A549 (cell line): ENCODE measurements around the gene ABCB4. TPM values are rescaled to one million over a fixed set of nuclear protein-coding genes. Genes with fewer than 3 reads are reported as not detected.
A peak's percentile ranks its signal among the peaks of the same experiment; 100 is the strongest.

Experiments
- ATAC-seq, 2 experiments: fragments of 200-7000 bp in 1 of 2; fragments of >200 bp in 1 of 2; cut with Nextera tagmentation in 1 of 2; cut with Tn5 transposase in 1 of 2; 3 replicates each; pipeline versions ENCODE4 v1.8.0 to v1.9.1; 2018 to 2020; ENCODE audit warnings: mild to moderate bottlenecking in 1 of 2, moderate library complexity in 1 of 2
- CTCF ChIA-PET: fragments of 300-600 bp; sonication (Branson Sonifier 250); formaldehyde crosslinking; extraction: SDS; loops from one replicate; lab custom pipeline; 2021; ENCODE audit warnings: antibody characterized with exemption, inconsistent platforms; lab: Yijun Ruan, JAX
- POLR2A ChIA-PET: fragments of 350-600 bp; formaldehyde crosslinking; extraction: SDS; loops from one replicate; lab custom pipeline; 2021; ENCODE audit warnings: antibody characterized with exemption, inconsistent platforms; lab: Yijun Ruan, JAX
- DNase-seq, 2 experiments: peaks; one replicate each; pipeline versions ENCODE4 v3.0.0 to v3.0.0-alpha.2; 2011 to 2016; ENCODE audit warnings: low read depth in 1 of 2, low spot score in 1 of 2
- FAIRE-seq: peaks from 2 replicates; lab custom pipeline; 2011; peaks lifted over from hg19 to GRCh38; lab: Jason Lieb, UNC
- H3K27ac ChIP-seq, 2 experiments: fragments of >200 bp; sonication (Bioruptor Twin); formaldehyde crosslinking; 3 replicates each; pipeline ENCODE4 v1.5.1; 2016 to 2017
- H3K4me1 ChIP-seq: fragments of >200 bp; sonication (Bioruptor Twin); formaldehyde crosslinking; 3 replicates; pipeline ENCODE4 v1.6.1; 2016
- H3K4me2 ChIP-seq: fragments of >200 bp; sonication (Bioruptor Twin); formaldehyde crosslinking; 3 replicates; pipeline ENCODE4 v1.6.1; 2016
- H3K4me3 ChIP-seq: fragments of >200 bp; sonication (Bioruptor Twin); formaldehyde crosslinking; 3 replicates; pipeline ENCODE4 v1.5.1; 2016
- H3K9me3 ChIP-seq: fragments of >200 bp; sonication (Bioruptor Twin); formaldehyde crosslinking; 3 replicates; pipeline ENCODE4 v1.6.1; 2016
- ATOH8 ChIP-seq: fragments of 250-450 bp; sonication (Bioruptor Pico); IDR thresholded peaks from 2 replicates; pipeline ENCODE4 v1.5.0; 2020; ENCODE audit warnings: low read depth, mild to moderate bottlenecking, moderate library complexity
- BHLHE40 ChIP-seq: IDR thresholded peaks from 2 replicates; pipeline ENCODE4 v1.6.1; 2012; ENCODE audit warnings: low read depth, low read length, inconsistent platforms
- CBX2 ChIP-seq: fragments of 200-600 bp; sonication (generic); IDR thresholded peaks from 2 replicates; pipeline ENCODE4 v1.6.1; 2016; ENCODE audit warnings: low read depth, mild to moderate bottlenecking, borderline replicate concordance
- CEBPB ChIP-seq, 2 experiments: fragments of >200 bp in 1 of 2; sonication (Bioruptor Twin) in 1 of 2; formaldehyde crosslinking in 1 of 2; IDR thresholded peaks; 2 replicates each; pipeline ENCODE4 v1.6.1; 2012 to 2016
- ESRRA ChIP-seq: fragments of 150-350 bp; IDR thresholded peaks from 2 replicates; pipeline ENCODE4 v1.6.1; 2014; ENCODE audit warnings: mild to moderate bottlenecking, low read length, borderline replicate concordance
- GATA3 ChIP-seq: IDR thresholded peaks from 2 replicates; pipeline ENCODE4 v1.6.1; 2012; ENCODE audit warnings: borderline replicate concordance
- HEYL ChIP-seq: fragments of 250-450 bp; sonication (Bioruptor Pico); IDR thresholded peaks from 2 replicates; pipeline ENCODE4 v1.8.0; 2021; ENCODE audit warnings: mild to moderate bottlenecking, moderate library complexity
- HMGXB4 ChIP-seq: fragments of 250-450 bp; sonication (Bioruptor Pico); IDR thresholded peaks from 2 replicates; pipeline ENCODE4 v1.5.0; 2021; ENCODE audit warnings: mild to moderate bottlenecking, moderate library complexity, borderline replicate concordance
- HOXA7 ChIP-seq: fragments of 250-450 bp; sonication (Bioruptor Pico); IDR thresholded peaks from 2 replicates; pipeline ENCODE4 v1.5.0; 2020; ENCODE audit warnings: mild to moderate bottlenecking, moderate library complexity
- JUNB ChIP-seq: fragments of >200 bp; sonication (Bioruptor Twin); formaldehyde crosslinking; IDR thresholded peaks from 2 replicates; pipeline ENCODE4 v1.6.1; 2016
- MAZ ChIP-seq: fragments of 150-350 bp; IDR thresholded peaks from 2 replicates; pipeline ENCODE4 v1.6.1; 2014; ENCODE audit warnings: antibody characterized with exemption, low read depth, low read length, borderline replicate concordance
- MYC ChIP-seq: IDR thresholded peaks from 2 replicates; pipeline ENCODE4 v1.6.1; 2012; ENCODE audit warnings: mild to moderate bottlenecking, inconsistent platforms, low read length, improper control_type of control experiment, borderline replicate concordance
- RAD21 ChIP-seq, 2 experiments: fragments of >200 bp in 1 of 2; sonication (Bioruptor Twin) in 1 of 2; formaldehyde crosslinking in 1 of 2; IDR thresholded peaks in 1 of 2; conservative IDR thresholded peaks in 1 of 2; 2 replicates in 1 of 2; 3 replicates in 1 of 2; pipeline ENCODE4 v1.6.1; 2012 to 2018; ENCODE audit warnings: inconsistent platforms in 1 of 2
- RARB ChIP-seq: fragments of 250-450 bp; sonication (Bioruptor Pico); IDR thresholded peaks from 2 replicates; pipeline ENCODE4 v1.8.0; 2021; ENCODE audit warnings: mild to moderate bottlenecking, moderate library complexity
- RCOR1 ChIP-seq: fragments of 150-350 bp; IDR thresholded peaks from 2 replicates; pipeline ENCODE4 v1.6.1; 2014; ENCODE audit warnings: antibody characterized with exemption, low read length, low read depth
- RNF2 ChIP-seq: fragments of 200-600 bp; sonication (generic); IDR thresholded peaks from 2 replicates; pipeline ENCODE4 v1.6.1; 2016; ENCODE audit warnings: low read depth, mild to moderate bottlenecking, antibody characterized with exemption, moderate library complexity, borderline replicate concordance
- SREBF2 ChIP-seq: fragments of 450-650 bp; IDR thresholded peaks from 2 replicates; pipeline ENCODE4 v1.6.1; 2014; ENCODE audit warnings: mild to moderate bottlenecking, moderate library complexity
- USF2 ChIP-seq: fragments of 450-650 bp; IDR thresholded peaks from 2 replicates; pipeline ENCODE4 v1.6.1; 2014; ENCODE audit warnings: antibody characterized with exemption
- ZC3H11A ChIP-seq: fragments of 450-650 bp; IDR thresholded peaks from 2 replicates; pipeline ENCODE4 v1.6.1; 2014; ENCODE audit warnings: antibody characterized with exemption, mild to moderate bottlenecking
- ZFP36 ChIP-seq: fragments of 450-650 bp; IDR thresholded peaks from 2 replicates; pipeline ENCODE4 v1.6.1; 2014; ENCODE audit warnings: borderline replicate concordance; ENCODE audit not compliant: partially characterized antibody
- ZNF302 ChIP-seq: fragments of 250-450 bp; sonication (Bioruptor Pico); IDR thresholded peaks from 2 replicates; pipeline ENCODE4 v1.9.0; 2021; ENCODE audit warnings: inconsistent platforms, mild to moderate bottlenecking, moderate library complexity
- ZSCAN20 ChIP-seq: fragments of 250-450 bp; sonication (Bioruptor Pico); IDR thresholded peaks from 2 replicates; pipeline ENCODE4 v1.8.0; 2022; ENCODE audit warnings: mild to moderate bottlenecking, moderate library complexity
- WGBS: methylation state at CpG from one replicate; pipeline ENCODE4 v1.1.6; 2017; ENCODE audit errors: missing lambda C conversion rate; 5-methylcytosine and 5-hydroxymethylcytosine counted together
- polyA plus RNA-seq, 4 experiments: library from polyadenylated mRNA; depleted of rRNA in 3 of 4; stranded (reverse); fragments of >200 nt; fragmentation: RNase III in 1 of 4; extraction: RNeasy Plus Mini Kit Qiagen cat#74134 plus additional on column Dnase treatment in 1 of 4; gene quantifications; 2 replicates in 3 of 4; 3 replicates in 1 of 4; pipeline ENCODE4 v1.2.3, GENCODE V29; 2011 to 2017
- TF ChIP-seq, protein P1 (sequence below): IDR thresholded peaks from 2 replicates; pipeline ENCODE4 v1.6.1; 2012
- TF ChIP-seq, protein P2 (sequence below): fragments of 200-600 bp; sonication (generic); IDR thresholded peaks from 2 replicates; pipeline ENCODE4 v1.6.1; 2016; ENCODE audit warnings: antibody characterized with exemption, mild to moderate bottlenecking, moderate library complexity
- TF ChIP-seq, protein P3 (sequence below): fragments of 150-350 bp; IDR thresholded peaks from 2 replicates; pipeline ENCODE4 v1.6.1; 2014; ENCODE audit warnings: low read depth, mild to moderate bottlenecking, low read length

The ABCB4 gene
- polyA plus RNA-seq, 2 of the 4 experiments (the other 2 are of a cell fraction) = 0.12 TPM; not detected in 1

DNA sequence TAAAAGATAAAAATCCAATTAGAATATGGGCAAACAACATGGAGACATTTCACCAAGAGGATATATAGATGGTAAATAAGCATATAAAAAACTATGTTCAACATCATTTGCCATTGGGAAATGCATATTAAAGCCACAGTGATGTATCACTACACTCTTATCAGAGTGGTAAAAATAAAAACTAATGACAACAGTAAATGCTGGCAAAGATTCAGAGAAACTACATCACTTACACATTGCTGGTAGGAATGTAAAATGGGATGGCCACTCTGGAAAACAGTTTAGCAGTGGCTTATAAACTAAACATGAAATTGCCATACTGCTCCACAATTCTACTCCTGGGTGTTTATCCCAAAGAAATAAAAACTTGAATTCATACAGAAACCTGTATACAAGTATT lies 70.8 kb downstream of the ABCB4 start:
- TF ChIP-seq MYC = no peak
- no peak for TF ChIP-seq HMGXB4 (CRISPR knock-in tag)
- TF ChIP-seq ATOH8 (CRISPR knock-in tag) = no peak
- no peak for TF ChIP-seq JUNB
- no peak for TF ChIP-seq ZSCAN20
- TF ChIP-seq, protein P1, sequence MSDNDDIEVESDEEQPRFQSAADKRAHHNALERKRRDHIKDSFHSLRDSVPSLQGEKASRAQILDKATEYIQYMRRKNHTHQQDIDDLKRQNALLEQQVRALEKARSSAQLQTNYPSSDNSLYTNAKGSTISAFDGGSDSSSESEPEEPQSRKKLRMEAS = no peak
- TF ChIP-seq RARB (CRISPR knock-in tag) = no peak
- TF ChIP-seq ZFP36 = no peak
- DNase-seq = no peak
- H3K4me1 ChIP-seq = no peaks in the 10 kb centered on the region
- FAIRE-seq = no peak
- no peak overlapping the region for H3K27ac ChIP-seq
- no peak overlapping the region for H3K4me2 ChIP-seq
- POLR2A ChIA-PET = no interaction called here
- no peak overlapping the region for H3K4me3 ChIP-seq
- no peaks in the 10 kb centered on the region for H3K9me3 ChIP-seq
- CTCF ChIA-PET = interaction anchor here (2.0 to 2.4 kb wide), 2 partner anchors 9 to 11 kb away, joined by 7 to 9 read pairs; no protein-coding TSS in a partner anchor
- ATAC-seq = no peak

DNA sequence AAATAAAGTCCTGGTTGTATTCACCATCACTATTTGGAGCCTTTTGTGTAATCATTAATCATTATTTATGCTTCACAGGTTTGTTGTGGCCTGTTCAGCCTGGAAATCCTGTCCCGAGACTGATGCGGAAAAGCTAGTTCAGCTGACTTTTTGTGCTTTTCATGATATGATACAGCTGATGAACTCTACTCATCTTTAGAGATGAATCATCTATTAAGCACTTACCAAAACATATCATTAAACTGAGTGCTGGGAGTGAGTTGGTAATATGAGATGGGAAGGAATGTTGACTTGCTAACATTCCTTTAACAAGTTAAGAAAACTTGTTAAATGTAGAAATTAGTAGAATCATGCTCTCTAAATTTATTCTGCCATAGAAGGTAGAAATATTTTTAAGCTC lies 77.0 kb downstream of the ABCB4 start:
- CTCF ChIA-PET = interaction anchor here (3.3 kb wide), 1 partner anchor 17 kb away, joined by 18 read pairs; no protein-coding TSS in a partner anchor
- DNase-seq = no peak
- no peak overlapping the region for H3K4me3 ChIP-seq
- H3K4me2 ChIP-seq = no peak overlapping the region
- no peak overlapping the region for H3K27ac ChIP-seq
- FAIRE-seq = peak; percentile 7
- TF ChIP-seq HOXA7 (CRISPR knock-in tag) (no peak), BHLHE40 (no peak), HEYL (CRISPR knock-in tag) (no peak), CEBPB (IDR thresholded peaks at IDR 0.05) (no peak), MAZ (no peak), USF2 (no peak), CBX2 (no peak), ZNF302 (CRISPR knock-in tag) (no peak), RCOR1 (no peak), ZC3H11A (no peak), RNF2 (no peak), HMGXB4 (CRISPR knock-in tag) (no peak), RARB (CRISPR knock-in tag) (no peak), SREBF2 (no peak), ESRRA (no peak), GATA3 (no peak), JUNB (no peak), RAD21 (conservative IDR thresholded peaks at IDR 0.05 in 1 of 2, IDR thresholded peaks at IDR 0.05 in 1 of 2) (no peak)
- TF ChIP-seq, protein P2, sequence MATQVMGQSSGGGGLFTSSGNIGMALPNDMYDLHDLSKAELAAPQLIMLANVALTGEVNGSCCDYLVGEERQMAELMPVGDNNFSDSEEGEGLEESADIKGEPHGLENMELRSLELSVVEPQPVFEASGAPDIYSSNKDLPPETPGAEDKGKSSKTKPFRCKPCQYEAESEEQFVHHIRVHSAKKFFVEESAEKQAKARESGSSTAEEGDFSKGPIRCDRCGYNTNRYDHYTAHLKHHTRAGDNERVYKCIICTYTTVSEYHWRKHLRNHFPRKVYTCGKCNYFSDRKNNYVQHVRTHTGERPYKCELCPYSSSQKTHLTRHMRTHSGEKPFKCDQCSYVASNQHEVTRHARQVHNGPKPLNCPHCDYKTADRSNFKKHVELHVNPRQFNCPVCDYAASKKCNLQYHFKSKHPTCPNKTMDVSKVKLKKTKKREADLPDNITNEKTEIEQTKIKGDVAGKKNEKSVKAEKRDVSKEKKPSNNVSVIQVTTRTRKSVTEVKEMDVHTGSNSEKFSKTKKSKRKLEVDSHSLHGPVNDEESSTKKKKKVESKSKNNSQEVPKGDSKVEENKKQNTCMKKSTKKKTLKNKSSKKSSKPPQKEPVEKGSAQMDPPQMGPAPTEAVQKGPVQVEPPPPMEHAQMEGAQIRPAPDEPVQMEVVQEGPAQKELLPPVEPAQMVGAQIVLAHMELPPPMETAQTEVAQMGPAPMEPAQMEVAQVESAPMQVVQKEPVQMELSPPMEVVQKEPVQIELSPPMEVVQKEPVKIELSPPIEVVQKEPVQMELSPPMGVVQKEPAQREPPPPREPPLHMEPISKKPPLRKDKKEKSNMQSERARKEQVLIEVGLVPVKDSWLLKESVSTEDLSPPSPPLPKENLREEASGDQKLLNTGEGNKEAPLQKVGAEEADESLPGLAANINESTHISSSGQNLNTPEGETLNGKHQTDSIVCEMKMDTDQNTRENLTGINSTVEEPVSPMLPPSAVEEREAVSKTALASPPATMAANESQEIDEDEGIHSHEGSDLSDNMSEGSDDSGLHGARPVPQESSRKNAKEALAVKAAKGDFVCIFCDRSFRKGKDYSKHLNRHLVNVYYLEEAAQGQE = no peak
- TF ChIP-seq, protein P3, sequence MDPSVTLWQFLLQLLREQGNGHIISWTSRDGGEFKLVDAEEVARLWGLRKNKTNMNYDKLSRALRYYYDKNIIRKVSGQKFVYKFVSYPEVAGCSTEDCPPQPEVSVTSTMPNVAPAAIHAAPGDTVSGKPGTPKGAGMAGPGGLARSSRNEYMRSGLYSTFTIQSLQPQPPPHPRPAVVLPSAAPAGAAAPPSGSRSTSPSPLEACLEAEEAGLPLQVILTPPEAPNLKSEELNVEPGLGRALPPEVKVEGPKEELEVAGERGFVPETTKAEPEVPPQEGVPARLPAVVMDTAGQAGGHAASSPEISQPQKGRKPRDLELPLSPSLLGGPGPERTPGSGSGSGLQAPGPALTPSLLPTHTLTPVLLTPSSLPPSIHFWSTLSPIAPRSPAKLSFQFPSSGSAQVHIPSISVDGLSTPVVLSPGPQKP = no peak
- no peak for ATAC-seq
- 96% methylated on average over 2 of the region's 2 CpGs for WGBS
- peaks cover 6% of the 10 kb centered on the region; the same call in 2 of the 3 replicates for H3K4me1 ChIP-seq
- H3K9me3 ChIP-seq = no peaks in the 10 kb centered on the region
- POLR2A ChIA-PET = interaction anchor here (0.7 kb wide), 1 partner anchor 116 kb away, joined by 3 read pairs; no protein-coding TSS in a partner anchor
